IPS DF 6.9 (cell line): Measurements from ENCODE around the gene PRKN.

Experiments
- DNase-seq: peaks from one replicate; pipeline ENCODE4 v3.0.0-alpha.2; 2013; ENCODE audit warnings: low read depth, low spot score
- H3K27ac ChIP-seq: one replicate; pipeline ENCODE4 v1.5.1; 2013; ENCODE audit warnings: low read length, control low read depth
- H3K27me3 ChIP-seq: 2 replicates; pipeline ENCODE4 v1.6.1; 2013; ENCODE audit warnings: mild to moderate bottlenecking, low read length; ENCODE audit not compliant: control insufficient read depth, insufficient read depth
- H3K36me3 ChIP-seq: 2 replicates; pipeline ENCODE4 v1.6.1; 2013; ENCODE audit warnings: low read length; ENCODE audit not compliant: control insufficient read depth, insufficient read depth
- H3K4me1 ChIP-seq: 2 replicates; pipeline ENCODE4 v1.6.1; 2013; ENCODE audit warnings: low read length; ENCODE audit not compliant: control insufficient read depth, insufficient read depth
- H3K4me3 ChIP-seq: 2 replicates; pipeline ENCODE4 v1.5.1; 2013; ENCODE audit warnings: mild to moderate bottlenecking, low read length
- H3K9me3 ChIP-seq: 2 replicates; pipeline ENCODE4 v1.6.1; 2013; ENCODE audit warnings: low read length, inconsistent platforms; ENCODE audit not compliant: control insufficient read depth, insufficient read depth
- WGBS: extraction: QIAGEN DNeasy Blood & Tissue Kit; methylation state at CpG from one replicate; pipeline ENCODE4 v1.1.7; 2013; ENCODE audit warnings: mixed read lengths, missing lambda C conversion rate; ENCODE audit not compliant: insufficient read length, insufficient coverage; 5-methylcytosine and 5-hydroxymethylcytosine counted together

The PRKN gene

DNA sequence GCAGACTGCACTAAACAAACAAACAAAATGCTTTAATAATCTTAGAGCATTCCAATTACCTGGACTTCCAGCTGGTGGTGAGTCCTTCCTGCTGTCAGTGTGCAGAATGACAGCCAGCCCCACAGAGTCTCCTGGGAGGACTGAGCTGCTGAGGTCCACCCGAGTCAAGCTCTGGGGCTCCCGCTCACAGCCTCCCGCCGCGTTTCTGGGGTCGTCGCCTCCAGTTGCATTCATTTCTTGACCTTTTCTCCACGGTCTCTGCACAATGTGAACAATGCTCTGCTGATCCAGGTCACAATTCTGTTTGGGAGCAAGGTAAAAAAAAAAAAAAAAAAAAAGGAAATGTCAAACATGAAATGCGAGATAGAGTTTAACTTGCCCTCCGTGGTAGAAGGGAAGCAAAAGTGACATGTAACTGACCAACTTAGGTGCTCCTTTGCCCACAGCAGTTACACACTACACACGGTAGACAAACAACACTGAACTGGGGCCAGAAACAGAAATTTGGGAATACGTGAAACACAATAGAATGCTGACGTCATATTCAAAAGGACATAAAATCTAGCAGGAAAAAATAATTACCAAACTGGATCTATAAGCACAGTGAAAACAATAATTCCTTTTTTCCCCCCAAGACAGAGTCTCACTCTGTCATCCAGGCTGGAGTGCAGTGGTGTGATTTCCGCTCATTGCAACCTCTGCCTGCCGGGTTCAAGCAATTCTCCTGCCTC, 464.9 kb downstream of the PRKN start:
- Histone ChIP-seq H3K9me3 (no peaks in the 10 kb centered on the region), H3K4me1 (no peaks in the 10 kb centered on the region; the same call in 1 of the 2 replicates), H3K27me3 (no peaks in the 10 kb centered on the region), H3K36me3 (no peaks in the 10 kb centered on the region), H3K27ac (no peak overlapping the region), H3K4me3 (no peak overlapping the region)
- no CpG with 5 or more reads among the region's 15 CpGs for WGBS
- no peak for DNase-seq

DNA sequence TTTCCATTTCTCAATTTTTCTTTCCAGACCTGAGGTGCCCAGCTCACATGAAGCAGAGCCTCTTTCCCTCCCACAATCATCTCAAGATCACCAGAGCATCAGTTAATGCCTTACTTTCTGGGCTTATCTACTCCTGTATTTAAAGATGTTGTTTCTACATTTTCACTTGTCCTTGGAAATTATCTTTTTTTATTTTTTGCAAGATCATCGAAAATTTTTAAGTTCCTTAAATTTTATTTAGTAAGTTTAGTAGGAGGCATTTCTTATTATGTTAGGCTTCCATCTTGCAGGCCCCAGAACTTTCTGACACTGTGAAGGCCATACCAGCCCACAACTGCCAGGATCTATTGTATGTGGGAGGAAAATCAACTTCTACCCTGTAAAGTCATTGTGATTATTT, 466.0 kb downstream of the PRKN start:
- H3K4me1 ChIP-seq: no peaks in the 10 kb centered on the region; the same call in 1 of the 2 replicates

DNA sequence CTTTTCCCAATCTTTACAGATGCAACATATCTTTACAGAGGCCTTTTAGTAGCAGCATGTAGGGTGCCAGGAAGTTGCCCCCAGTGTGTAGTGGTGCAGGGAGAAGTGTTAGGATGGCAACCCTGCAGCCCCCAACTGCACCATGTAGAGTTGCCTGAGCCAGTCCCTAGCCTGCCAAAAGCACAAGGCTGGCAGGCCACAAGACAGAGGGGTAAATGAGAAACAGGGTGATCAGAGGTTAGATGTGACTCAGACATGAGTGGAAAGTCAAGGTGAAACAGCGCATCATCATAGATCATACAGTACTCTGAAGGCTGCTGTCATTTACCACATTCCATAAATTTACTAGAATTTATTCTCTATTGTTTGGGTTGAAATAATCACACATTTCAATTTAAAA, 467.5 kb downstream of the PRKN start:
- no CpG with 5 or more reads among the region's 1 CpG for WGBS
- H3K4me1 ChIP-seq: no peaks in the 10 kb centered on the region
- no peaks in the 10 kb centered on the region for H3K36me3 ChIP-seq
- no peaks in the 10 kb centered on the region for H3K9me3 ChIP-seq
- no peak overlapping the region for H3K27ac ChIP-seq
- H3K4me3 ChIP-seq: no peak overlapping the region
- DNase-seq: no peak
- H3K27me3 ChIP-seq: no peaks in the 10 kb centered on the region

More for the DNA sequence above, 466.0 kb downstream of the PRKN start:
- Histone ChIP-seq H3K36me3 (no peaks in the 10 kb centered on the region), H3K27ac (no peak overlapping the region), H3K9me3 (no peaks in the 10 kb centered on the region), H3K4me3 (no peak overlapping the region), H3K27me3 (no peaks in the 10 kb centered on the region)
- no peak for DNase-seq
- WGBS: no CpG with 5 or more reads among the region's 1 CpG

DNA sequence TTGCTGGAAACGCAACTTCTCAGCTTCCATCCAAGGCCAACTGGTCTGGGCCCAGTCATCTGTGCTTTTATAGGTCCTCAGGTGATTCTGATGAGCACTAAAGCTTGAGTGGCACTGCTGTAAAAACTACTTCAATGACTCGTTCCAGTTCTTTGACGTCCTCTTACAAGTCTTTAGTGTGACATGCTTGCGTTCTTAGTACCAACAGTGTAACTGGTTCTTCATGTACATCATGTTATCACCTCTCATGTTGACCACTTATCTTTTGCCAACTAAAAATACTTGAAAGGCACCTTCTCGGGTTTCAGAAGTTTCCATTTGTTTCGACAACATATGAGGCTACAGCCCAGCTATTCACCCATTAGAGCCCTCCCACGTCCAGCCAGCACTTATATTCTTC, 468.9 kb downstream of the PRKN start:
- H3K27me3 ChIP-seq: no peaks in the 10 kb centered on the region
- no peaks in the 10 kb centered on the region for H3K9me3 ChIP-seq
- WGBS: no CpG with 5 or more reads among the region's 7 CpGs
- H3K4me1 ChIP-seq: no peaks in the 10 kb centered on the region
- no peaks in the 10 kb centered on the region for H3K36me3 ChIP-seq
- no peak overlapping the region for H3K27ac ChIP-seq
- DNase-seq: no peak
- H3K4me3 ChIP-seq: no peak overlapping the region

DNA sequence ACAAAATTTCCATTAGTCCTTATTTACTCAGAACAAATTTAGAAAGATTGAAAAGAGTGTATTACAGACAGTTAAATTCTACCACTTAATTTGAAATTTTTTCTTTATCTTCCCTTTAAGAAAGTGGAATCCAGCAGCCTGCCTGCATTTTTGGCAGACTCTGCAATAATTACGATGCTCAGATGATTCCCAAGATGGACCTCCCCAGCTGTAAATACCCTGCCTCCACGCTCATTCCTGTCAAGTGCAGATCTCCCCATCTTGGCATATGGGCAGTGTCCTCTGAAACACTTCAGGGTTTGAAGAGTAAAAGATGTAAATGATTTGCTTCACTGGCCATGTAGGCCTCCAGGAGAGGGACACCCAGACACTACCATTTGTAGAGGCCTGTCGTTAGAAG, 471.2 kb downstream of the PRKN start:
- H3K27me3 ChIP-seq: no peaks in the 10 kb centered on the region
- no peaks in the 10 kb centered on the region for H3K4me1 ChIP-seq

DNA sequence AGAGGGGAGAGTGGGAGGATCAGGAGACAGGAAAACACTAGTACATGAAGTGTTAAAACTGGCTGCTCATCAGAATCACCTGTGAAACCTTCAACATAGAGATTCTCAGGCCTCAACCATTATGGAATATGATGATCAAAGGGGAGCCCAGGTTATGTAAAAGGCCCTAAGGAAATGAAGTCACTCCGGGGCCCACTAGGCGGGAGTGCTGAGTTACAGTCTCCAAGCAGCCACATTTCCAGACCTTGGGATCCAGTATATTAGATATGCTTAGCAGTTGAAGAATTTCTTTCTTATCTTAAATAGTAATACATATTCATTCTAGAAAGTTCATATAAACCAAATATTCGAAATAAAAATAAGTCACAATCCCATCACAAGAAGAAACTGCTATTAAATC, 476.3 kb downstream of the PRKN start:
- peak; percentile 9 for DNase-seq
- Histone ChIP-seq H3K36me3 (no peaks in the 10 kb centered on the region), H3K9me3 (no peaks in the 10 kb centered on the region), H3K27ac (no peak overlapping the region), H3K4me3 (no peak overlapping the region), H3K4me1 (no peaks in the 10 kb centered on the region), H3K27me3 (no peaks in the 10 kb centered on the region)
- WGBS: no CpG with 5 or more reads among the region's 3 CpGs

More for the DNA sequence above, 471.2 kb downstream of the PRKN start:
- no peak for DNase-seq
- no peaks in the 10 kb centered on the region for H3K36me3 ChIP-seq
- no CpG with 5 or more reads among the region's 3 CpGs for WGBS
- H3K9me3 ChIP-seq: no peaks in the 10 kb centered on the region
- no peak overlapping the region for H3K4me3 ChIP-seq
- no peak overlapping the region for H3K27ac ChIP-seq

DNA sequence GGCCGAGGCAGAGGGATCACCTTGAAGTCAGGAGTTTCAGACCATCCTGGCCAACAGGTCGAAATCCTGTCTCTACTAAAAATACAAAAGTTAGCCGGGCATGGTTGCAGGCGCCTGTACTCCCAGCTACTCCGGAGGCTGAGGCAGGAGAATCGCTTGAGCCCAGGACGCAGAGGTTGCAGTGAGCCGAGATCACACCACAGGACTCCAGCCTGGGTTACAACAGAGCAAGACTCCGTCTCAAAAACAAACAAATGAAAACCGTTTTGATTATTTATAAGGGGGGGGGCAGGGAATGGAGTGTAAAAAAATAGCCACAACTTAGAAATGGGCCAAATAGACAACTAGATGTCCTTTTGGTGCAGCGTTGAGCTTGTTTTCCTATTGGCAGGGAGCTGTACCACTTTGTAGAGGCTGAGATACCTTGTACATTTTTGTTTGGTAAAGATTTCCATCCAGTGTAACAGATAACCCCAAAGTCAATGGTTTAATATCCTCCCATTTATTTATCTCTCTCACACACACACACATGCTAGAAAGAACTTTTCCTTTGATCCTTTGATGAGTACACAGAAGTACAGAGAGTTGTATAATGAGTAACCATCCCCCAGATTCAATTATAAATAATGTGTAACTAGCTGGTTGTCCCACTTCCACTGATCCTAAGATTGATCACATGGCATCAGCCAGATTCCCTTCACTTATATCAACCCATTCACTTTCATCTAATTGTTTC, 477.5 kb downstream of the PRKN start:
- H3K4me1 ChIP-seq: no peaks in the 10 kb centered on the region
- no peaks in the 10 kb centered on the region for H3K36me3 ChIP-seq
- no peak overlapping the region for H3K4me3 ChIP-seq
- H3K27ac ChIP-seq: no peak overlapping the region
- no CpG with 5 or more reads among the region's 11 CpGs for WGBS
- no peak for DNase-seq
- H3K27me3 ChIP-seq: no peaks in the 10 kb centered on the region
- no peaks in the 10 kb centered on the region for H3K9me3 ChIP-seq

DNA sequence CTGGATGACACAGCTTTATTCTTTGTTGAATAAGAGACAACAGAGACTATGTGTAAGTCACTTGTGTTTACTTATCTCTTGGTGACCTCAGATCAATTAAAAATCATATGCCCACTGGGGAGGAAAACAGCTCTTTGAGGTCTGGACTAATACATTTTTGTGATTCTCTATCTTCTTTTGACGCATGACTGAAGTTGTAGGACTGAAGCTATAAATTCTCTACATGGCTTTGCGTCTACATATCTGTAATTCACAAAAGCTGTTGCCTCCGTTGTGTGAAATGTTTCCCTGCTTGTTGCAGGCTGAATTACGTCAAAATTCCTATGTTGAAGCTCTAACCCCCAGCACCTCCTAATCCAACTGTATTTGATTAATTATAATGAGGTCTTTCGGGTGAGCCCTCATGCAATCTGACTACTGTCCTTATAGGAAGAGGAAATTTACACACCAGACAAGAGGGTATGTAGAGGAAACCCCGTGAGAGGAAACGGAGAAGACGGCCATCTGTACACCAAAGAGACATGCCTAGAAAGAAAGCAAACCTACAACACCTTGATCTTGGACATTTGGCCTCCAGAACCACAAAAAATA, 481.6 kb downstream of the PRKN start:
- no peak for DNase-seq
- Histone ChIP-seq H3K27ac (no peak overlapping the region), H3K27me3 (no peaks in the 10 kb centered on the region), H3K36me3 (no peaks in the 10 kb centered on the region), H3K4me3 (no peak overlapping the region), H3K4me1 (no peaks in the 10 kb centered on the region), H3K9me3 (no peaks in the 10 kb centered on the region)
- WGBS: no CpG with 5 or more reads among the region's 8 CpGs

DNA sequence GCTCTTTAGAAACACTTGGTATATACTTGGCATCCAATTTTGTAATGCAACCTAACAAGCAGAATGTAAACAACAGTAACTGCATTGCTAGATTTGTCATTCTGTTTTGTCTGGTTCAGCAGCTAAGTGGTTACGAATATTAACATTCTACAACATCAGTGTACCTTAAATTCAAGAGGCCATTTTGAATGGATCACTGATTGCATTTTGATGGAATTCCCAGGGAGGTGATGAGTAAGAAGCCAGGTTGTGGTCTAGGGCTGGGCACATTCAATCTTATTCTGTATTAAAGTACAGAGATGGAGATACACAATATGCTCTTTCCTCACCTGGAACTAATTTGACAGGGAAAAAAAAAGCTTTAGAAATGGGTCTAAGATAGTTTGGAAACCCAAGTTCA, 483.5 kb downstream of the PRKN start:
- no peak overlapping the region for H3K27ac ChIP-seq
- DNase-seq: no peak
- H3K9me3 ChIP-seq: no peaks in the 10 kb centered on the region
- WGBS: no CpG with 5 or more reads among the region's 1 CpG
- H3K36me3 ChIP-seq: no peaks in the 10 kb centered on the region
- H3K27me3 ChIP-seq: no peaks in the 10 kb centered on the region
- no peaks in the 10 kb centered on the region for H3K4me1 ChIP-seq
- no peak overlapping the region for H3K4me3 ChIP-seq

DNA sequence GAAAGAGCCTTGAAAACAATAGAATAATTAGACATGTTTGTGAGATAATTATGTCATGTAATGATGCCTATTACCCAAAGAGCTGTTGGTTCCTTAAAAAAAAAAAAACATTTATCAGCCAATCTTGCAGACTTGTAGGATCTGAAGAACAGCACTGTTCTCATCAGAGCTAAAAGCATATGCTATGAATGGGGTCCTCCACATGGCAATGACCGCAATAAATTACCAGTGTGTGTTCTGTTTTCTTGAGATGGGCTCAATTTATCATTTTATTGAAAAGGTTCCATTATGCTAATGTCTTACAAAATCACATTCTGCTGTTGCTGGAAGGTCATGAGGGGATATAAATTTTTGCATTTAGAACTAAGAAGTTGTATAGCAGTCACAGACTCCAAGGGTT, 484.7 kb downstream of the PRKN start:
- Histone ChIP-seq H3K36me3 (no peaks in the 10 kb centered on the region), H3K9me3 (no peaks in the 10 kb centered on the region), H3K27me3 (no peaks in the 10 kb centered on the region), H3K27ac (no peak overlapping the region), H3K4me1 (no peaks in the 10 kb centered on the region), H3K4me3 (no peak overlapping the region)
- no CpG with 5 or more reads among the region's 1 CpG for WGBS
- DNase-seq: no peak
